Astrocyte of the spinal cord (primary cell): Measurements from ENCODE around the gene MMP14.

ENCODE experiments used
- DNase-seq: peaks from one replicate; pipeline ENCODE4 v3.0.0; 2011; ENCODE audit warnings: low read depth, low spot score
- H3K4me3 ChIP-seq: 2 replicates; pipeline ENCODE4 v1.5.1; 2011; ENCODE audit warnings: low read depth, mild to moderate bottlenecking, low read length, moderate library complexity
- CTCF ChIP-seq: IDR thresholded peaks from 2 replicates; pipeline ENCODE4 v1.5.1; 2012; ENCODE audit warnings: low read depth, mild to moderate bottlenecking, low read length, inconsistent platforms
- in situ Hi-C: cut with HindIII; loops from 2 replicates; pipeline ENCODE4 v1.10.0; 2017; ENCODE audit warnings: low sequenced_read_pairs

Gene MMP14

GRCh38 chr14:22842211-22843122 lies 6.1 kb downstream of the MMP14 start:
- no peak for TF ChIP-seq CTCF

GRCh38 chr14:22843123-22843925 lies 6.9 kb downstream of the MMP14 start:
- no peak overlapping the region for H3K4me3 ChIP-seq
- DNase-seq = no peak
- in situ Hi-C loops = no loop called here
- no peak for TF ChIP-seq CTCF

More at GRCh38 chr14:22842211-22843122, 6.1 kb downstream of the MMP14 start:
- DNase-seq = no peak
- in situ Hi-C loops = no loop called here
- no peak overlapping the region for H3K4me3 ChIP-seq

GRCh38 chr14:22844221-22845102 lies 8.1 kb downstream of the MMP14 start:
- in situ Hi-C loops = no loop called here
- H3K4me3 ChIP-seq = no peak overlapping the region
- DNase-seq = no peak
- TF ChIP-seq CTCF = no peak

GRCh38 chr14:22845103-22845394 lies 8.7 kb downstream of the MMP14 start:
- H3K4me3 ChIP-seq = no peak overlapping the region
- DNase-seq = no peak
- in situ Hi-C loops = no loop called here
- no peak for TF ChIP-seq CTCF

GRCh38 chr14:22845821-22846625 lies 9.6 kb downstream of the MMP14 start:
- in situ Hi-C loops = no loop called here

More at GRCh38 chr14:22845821-22846625, 9.6 kb downstream of the MMP14 start:
- no peak overlapping the region for H3K4me3 ChIP-seq
- no peak for TF ChIP-seq CTCF
- DNase-seq = no peak
